Right kidney (tissue), 1 donor: ENCODE data around the gene MUC2.

Experiments used
- DNase-seq: peaks from one replicate; pipeline ENCODE4 v3.0.0-alpha.2; 2016

Gene MUC2

DNA sequence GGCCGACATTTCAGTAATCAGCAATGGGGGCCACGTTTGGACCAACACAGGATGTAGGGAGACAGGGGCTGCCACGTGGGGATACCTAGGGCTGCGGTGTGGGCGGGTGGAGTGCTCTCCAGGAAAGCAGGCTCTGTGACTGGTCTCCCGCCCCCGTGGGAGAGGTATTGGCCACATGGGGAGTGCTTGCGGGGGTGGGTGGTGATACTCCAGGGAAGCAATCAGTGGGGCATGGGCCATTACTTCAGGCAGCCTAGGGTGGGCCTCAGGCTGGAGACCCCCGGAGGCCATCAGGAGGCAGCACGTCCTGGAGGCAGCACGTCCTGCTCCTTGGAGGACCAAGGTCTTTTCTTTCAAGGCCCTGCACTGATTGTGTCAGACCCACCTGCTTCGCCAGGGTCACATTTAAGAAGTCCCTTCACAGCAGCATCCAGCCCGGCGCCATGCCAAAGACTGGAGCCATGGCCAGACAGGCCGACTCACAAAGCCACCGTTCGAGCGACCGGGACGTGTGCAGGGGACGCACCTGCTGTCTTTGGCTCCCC, 3.0 kb upstream of the MUC2 start:
- DNase-seq = no peak

- no peak for DNase-seq
Observed at GRCh38 chr11:1072116-1072820, 2.4 kb upstream of the MUC2 start.

DNA sequence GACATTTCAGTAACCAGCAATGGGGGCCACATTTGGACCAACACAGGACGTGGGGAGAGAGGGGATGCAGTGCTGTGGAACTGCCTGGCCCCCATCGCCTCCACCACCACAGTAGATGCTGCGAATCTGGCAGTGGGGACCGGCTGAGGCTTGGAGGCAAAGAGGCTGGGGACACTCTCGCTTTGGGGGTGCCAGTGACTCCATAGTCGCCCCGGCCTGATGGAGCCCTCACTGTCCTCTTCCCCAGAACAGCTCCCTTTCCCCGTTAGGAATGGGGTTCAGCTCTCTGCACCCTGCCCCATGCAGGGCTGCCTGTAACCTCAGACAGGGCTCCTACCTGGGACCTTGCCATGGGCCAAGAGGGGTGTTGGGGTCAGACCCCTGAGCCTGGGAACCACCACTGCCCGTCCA, 1.8 kb upstream of the MUC2 start:
- DNase-seq = no peak

DNA sequence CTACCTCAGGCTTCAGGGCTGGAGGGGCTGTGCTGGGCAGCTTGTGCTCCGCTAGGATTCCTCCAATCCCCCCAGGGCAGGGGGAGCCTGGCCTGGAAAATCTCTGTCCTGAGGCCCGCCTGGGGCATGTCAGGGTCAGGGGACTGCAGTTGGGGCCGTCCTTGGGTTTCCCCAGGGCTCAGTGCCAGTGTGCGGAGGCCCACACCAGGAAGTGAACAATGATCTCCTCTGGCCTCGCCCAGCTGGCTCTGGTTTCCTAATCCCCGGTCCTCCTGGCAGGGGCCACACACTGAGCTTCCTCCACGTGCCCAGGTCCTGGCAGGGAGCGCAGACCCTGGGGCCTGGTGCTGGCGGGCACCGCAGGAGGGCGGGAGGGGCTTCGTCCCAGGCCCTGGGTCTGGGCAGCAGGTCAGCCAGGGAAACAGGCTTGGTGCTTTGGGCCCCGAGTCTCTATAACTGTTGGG, 1.4 kb upstream of the MUC2 start:
- no peak for DNase-seq

DNA sequence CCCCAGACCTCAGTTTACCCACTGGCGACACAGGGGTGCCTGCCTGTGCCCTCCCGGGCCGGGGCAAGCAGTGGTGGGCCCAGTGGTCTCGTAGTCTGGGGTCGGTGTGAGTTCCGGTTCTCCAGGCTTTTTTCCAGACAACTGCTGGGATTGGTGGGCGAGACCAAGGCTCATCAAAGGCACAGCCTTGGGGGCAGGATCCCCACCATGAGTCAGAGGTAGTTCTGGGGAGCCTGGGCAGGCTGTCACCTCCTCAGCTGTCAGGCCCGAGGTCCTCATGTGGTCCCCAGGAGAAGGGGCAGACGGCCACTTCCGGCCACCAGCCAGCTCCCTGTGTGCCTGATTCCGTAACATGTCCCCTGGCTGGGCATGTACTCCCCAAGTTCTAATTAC, 827 bp upstream of the MUC2 start:
- DNase-seq = no peak

- DNase-seq = no peak
Observed at GRCh38 chr11:1075341-1075911, 752 bp downstream of the MUC2 start.

DNA sequence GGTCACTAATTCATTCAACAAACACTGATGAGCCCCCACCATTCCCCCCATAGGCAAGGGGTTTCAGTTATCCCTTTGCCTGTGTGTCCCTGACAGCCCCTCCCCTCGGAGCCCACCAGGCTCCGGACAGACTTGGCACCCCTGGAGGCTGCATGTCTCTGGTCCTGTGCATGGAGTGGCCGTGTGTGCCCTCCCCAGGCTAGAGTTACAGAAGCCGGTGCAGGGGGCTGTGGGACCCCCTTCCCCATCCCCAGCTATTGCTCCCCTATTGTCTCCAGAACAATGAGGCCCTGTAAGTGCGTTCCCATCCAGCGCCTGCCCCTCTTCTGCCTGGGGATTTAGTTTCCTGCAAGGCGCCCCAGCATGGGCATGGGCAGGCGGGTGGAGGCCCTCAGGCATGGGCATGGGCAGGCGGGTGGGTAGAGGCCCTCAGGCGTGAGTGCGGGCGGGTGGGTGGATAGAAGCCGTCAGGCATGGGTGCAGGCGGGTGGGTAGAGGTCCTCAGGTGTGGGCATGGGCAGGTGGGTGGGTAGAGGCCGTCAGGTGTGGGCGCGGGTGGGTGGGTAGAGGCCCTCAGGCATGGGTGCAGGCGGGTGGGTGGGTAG, 1.5 kb downstream of the MUC2 start:
- DNase-seq = no peak

DNA sequence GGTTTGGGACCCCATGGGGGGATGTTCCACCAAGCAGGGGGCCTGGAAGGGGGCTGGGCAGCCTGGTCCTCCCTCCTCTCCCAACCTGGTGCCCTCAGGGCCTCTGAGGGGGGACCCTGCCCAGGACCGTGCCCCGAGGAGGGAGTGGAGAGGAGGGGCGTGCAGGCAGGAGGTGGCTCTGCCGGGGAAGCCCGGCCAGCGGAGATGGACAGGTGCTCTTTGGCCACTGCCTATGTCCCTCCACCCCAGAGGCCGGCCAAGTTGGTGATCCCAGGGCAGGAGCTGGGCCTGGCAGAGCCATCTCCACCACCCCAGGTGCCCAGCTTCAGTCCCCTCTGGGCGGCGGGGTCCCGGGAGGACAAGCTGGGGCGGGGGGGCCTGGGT, 2.4 kb downstream of the MUC2 start:
- no peak for DNase-seq

DNA sequence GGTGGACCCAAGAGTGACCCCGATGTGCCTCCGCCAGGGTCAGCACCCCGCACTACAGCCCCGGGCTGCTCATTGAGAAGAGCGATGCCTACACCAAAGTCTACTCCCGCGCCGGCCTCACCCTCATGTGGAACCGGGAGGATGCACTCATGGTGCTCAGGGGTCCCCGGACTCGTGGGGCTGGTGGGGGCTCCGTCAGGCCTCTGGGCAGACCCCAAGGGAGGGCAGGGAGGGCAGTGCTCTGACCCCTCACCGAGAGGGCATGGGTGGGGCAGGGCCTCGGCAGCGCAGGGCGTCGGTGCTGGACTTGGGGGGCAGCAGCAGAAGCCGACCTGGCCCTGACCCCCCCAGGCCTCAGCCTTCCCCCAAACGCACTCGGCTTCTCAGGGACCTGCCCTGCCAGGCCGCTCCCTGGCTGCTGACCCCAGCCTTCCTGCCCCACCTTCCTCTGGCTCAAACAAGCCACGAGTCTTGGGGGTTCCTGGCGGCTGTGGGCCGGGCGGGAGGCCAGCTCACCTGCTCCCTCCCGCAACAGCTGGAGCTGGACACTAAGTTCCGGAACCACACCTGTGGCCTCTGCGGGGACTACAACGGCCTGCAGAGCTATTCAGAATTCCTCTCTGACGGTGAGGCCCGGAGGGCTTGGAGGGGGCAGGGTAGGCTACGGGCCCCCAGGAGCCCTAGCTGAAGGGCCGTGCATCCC, 2.9 kb downstream of the MUC2 start:
- no peak for DNase-seq

DNA sequence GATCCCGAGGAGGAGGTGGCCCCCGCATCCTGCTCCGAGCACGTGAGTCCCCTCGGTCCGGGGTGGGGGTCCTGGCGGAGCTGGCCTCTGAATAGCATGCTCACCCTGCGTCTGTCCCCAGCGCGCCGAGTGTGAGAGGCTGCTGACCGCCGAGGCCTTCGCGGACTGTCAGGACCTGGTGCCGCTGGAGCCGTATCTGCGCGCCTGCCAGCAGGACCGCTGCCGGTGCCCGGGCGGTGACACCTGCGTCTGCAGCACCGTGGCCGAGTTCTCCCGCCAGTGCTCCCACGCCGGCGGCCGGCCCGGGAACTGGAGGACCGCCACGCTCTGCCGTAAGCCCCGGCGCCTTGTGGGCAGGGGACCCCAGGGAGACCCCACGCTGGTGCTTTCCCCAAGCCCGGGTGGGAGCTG, 3.5 kb downstream of the MUC2 start:
- DNase-seq = no peak

DNA sequence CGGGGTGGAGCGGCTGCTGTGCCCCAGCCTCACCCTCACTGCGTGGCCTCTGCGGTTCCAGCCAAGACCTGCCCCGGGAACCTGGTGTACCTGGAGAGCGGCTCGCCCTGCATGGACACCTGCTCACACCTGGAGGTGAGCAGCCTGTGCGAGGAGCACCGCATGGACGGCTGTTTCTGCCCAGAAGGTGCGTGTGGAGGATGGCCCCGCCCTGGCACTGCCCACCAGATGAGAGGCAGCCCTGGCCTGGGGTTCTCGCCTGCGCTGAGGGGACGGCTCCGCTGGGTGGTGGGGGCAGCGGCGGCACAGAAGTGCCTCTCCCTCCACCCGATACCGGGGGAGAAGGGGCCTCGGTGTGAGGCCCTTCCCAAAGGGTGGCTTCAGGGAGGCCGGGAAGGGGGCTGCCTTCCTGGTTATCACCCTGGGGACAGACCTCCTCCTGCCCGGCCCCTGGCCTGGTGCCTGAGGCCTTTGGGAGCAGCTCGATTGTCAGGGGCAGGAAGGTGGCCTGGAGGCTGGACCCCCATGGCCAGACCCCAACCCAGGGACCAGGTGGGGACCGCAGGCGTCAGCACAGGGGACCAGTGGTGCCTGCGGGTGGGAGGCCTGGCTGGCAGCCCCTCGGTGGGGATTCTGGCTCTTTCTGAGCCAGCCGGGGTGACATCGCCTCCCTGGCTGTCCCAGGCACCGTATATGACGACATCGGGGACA, 7.1 kb downstream of the MUC2 start:
- DNase-seq = no peak

- no peak for DNase-seq
Observed at GRCh38 chr11:1082346-1082727, 7.7 kb downstream of the MUC2 start.

- no peak for DNase-seq
Observed at GRCh38 chr11:1082728-1083620, 8.3 kb downstream of the MUC2 start.

DNA sequence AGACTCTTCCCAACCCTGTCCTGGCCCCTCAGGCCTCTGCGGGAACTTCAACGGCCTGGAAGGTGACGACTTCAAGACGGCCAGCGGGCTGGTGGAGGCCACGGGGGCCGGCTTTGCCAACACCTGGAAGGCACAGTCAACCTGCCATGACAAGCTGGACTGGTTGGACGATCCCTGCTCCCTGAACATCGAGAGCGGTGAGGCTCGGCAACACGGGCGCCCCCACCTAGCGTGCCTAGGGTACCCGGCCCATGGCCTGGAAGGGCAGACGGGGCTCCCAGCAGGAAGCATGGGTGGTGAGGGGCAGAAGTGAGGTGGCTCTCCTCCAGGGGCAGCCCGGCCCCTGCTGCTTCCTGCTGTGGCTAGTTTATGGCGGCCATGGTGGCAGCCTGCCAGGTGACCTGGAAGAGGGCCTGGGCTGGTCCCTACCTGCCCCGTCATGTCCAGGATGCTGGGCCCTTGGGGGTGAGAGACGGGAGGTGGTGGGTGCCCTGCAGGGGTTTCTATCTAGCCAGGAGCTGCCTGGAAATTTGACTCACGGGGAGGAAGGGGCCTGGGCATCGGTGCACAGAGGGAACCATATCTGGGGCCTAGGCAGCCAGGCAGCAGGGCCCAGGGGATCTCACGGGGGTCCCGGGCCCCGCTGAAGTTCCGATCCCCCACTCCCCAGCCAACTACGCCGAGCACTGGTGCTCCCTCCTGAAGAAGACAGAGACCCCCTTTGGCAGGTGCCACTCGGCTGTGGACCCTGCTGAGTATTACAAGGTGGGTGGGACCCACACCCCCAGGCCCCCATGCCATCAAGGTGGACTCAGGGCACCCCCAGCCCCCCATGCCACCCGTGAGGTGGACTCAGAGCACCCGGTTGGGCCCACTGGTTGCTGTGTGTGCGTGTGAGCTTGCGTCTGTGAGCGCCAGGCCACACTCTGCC, 9.2 kb downstream of the MUC2 start:
- DNase-seq = no peak

- no peak for DNase-seq
Observed at GRCh38 chr11:1084561-1085439, 10.1 kb downstream of the MUC2 start.

DNA sequence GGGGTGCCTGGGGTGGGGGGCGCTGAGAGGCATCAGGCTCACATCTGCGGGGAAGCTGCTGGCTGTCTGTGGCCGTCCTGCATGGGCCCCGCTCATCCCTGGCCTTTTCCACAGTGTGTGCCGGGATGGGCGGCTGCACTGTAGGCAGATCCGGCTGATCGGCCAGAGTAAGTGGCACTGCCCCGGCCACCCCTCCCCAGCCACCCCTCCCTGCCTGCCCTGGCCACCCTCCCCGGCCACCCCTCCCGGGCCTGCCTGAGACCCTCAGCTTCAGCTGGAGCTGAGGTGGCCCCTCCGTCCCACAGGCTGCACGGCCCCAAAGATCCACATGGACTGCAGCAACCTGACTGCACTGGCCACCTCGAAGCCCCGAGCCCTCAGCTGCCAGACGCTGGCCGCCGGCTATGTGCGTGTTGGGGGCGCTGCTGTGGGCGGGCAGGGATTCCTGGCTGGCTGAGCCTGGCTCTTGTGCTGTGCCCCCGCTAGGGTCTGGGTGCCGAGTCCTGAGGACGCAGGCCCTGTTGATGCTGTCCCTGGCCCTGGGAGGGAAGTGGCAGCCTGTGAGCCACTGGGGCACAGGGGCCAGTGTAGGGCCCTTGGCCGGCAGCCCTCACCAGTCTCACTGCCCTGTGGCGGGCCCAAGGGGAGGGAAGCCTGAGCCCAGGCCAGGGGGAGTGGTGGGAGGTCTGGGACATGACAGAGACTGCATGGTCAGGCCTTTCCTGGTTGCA, 10.9 kb downstream of the MUC2 start:
- no peak for DNase-seq

GRCh38 chr11:1086171-1087102, 11.8 kb downstream of the MUC2 start:
- DNase-seq = no peak
